PC-3 (cell line): ENCODE data around the gene KRT75. TPM values are rescaled to one million over a fixed set of nuclear protein-coding genes. Genes with fewer than 3 reads are reported as not detected.

Experiments
- ATAC-seq: fragments of 200-7000 bp; cut with Tn5 transposase; 2 replicates; pipeline ENCODE4 v1.9.1; 2020; ENCODE audit warnings: mild to moderate bottlenecking, moderate library complexity
- BruUV-seq: library from RNA; stranded (reverse); fragments of 400-500 nt; replicated peaks from 2 replicates; lab custom pipeline; 2021; lab: Mats Ljungman, UMichigan
- CTCF ChIA-PET: fragments of 300-600 bp; sonication (Branson Sonifier 250); formaldehyde crosslinking; loops from one replicate; lab custom pipeline; 2022; ENCODE audit warnings: antibody characterized with exemption; lab: Charles Lee
- POLR2A ChIA-PET: fragments of 300-600 bp; sonication (Branson Sonifier 250); formaldehyde crosslinking; loops from one replicate; lab custom pipeline; 2022; ENCODE audit warnings: antibody characterized with exemption; ENCODE audit not compliant: unreplicated experiment; lab: Charles Lee
- DNase-seq: peaks from one replicate; pipeline ENCODE4 v3.0.0-alpha.2; 2015
- H2AFZ ChIP-seq: fragments of 300-600 bp; sonication (generic); 2 replicates; pipeline ENCODE4 v1.6.0; 2016; ENCODE audit warnings: antibody characterized with exemption, low read length
- H3F3A ChIP-seq: fragments of 300-600 bp; sonication (generic); one replicate; pipeline ENCODE4 v1.6.0; 2017; ENCODE audit warnings: antibody characterized with exemption, low read length, control low read depth, mild to moderate bottlenecking; ENCODE audit not compliant: unreplicated experiment
- H3K27ac ChIP-seq: fragments of 300-600 bp; sonication (generic); 2 replicates; pipeline ENCODE4 v1.5.1; 2016; ENCODE audit warnings: mild to moderate bottlenecking, low read length
- H3K27me3 ChIP-seq: fragments of 300-600 bp; sonication (generic); 2 replicates; pipeline ENCODE4 v1.6.1; 2016; ENCODE audit warnings: low read length, mixed read lengths
- H3K36me3 ChIP-seq: fragments of 300-600 bp; sonication (generic); 2 replicates; pipeline ENCODE4 v1.6.1; 2016; ENCODE audit warnings: low read depth, mixed run types, low read length, mixed read lengths
- H3K4me1 ChIP-seq: fragments of 300-600 bp; sonication (generic); 2 replicates; pipeline ENCODE4 v1.5.1; 2016; ENCODE audit warnings: low read length; ENCODE audit not compliant: insufficient read depth
- H3K4me2 ChIP-seq: fragments of 300-600 bp; sonication (generic); 2 replicates; pipeline ENCODE4 v1.6.0; 2016; ENCODE audit warnings: low read length
- H3K4me3 ChIP-seq: fragments of 300-600 bp; sonication (generic); 2 replicates; pipeline ENCODE4 v1.5.1; 2016; ENCODE audit warnings: mild to moderate bottlenecking, low read length, mixed read lengths
- H3K79me2 ChIP-seq: fragments of 300-600 bp; sonication (generic); 2 replicates; pipeline ENCODE4 v1.6.1; 2017; ENCODE audit warnings: low read length, mixed read lengths
- H3K9ac ChIP-seq: fragments of 300-600 bp; sonication (generic); 2 replicates; pipeline ENCODE4 v1.6.0; 2016; ENCODE audit warnings: mild to moderate bottlenecking, low read length
- H3K9me2 ChIP-seq: fragments of 300-600 bp; sonication (generic); replicated peaks from 2 replicates; pipeline ENCODE4 v1.6.1; 2016; ENCODE audit warnings: mixed run types, low read length, mixed read lengths
- H3K9me3 ChIP-seq: fragments of 300-600 bp; sonication (generic); 2 replicates; pipeline ENCODE4 v1.6.1; 2016; ENCODE audit warnings: low read length, mixed read lengths
- H4K20me1 ChIP-seq: fragments of 300-600 bp; sonication (generic); 2 replicates; pipeline ENCODE4 v1.6.1; 2016; ENCODE audit warnings: low read length, mixed read lengths
- EZH2 ChIP-seq: fragments of 300-600 bp; sonication (generic); IDR thresholded peaks from one replicate; pipeline ENCODE4 v1.6.1; 2017; ENCODE audit warnings: antibody characterized with exemption, mild to moderate bottlenecking, low read length; ENCODE audit not compliant: unreplicated experiment
- EZH2phosphoT487 ChIP-seq: fragments of 300-600 bp; sonication (generic); IDR thresholded peaks from 2 replicates; pipeline ENCODE4 v1.6.1; 2018; ENCODE audit warnings: mild to moderate bottlenecking, antibody characterized with exemption, low read length, borderline replicate concordance
- intact Hi-C: fragments of 100-400 bp; cut with micrococcal nuclease; formaldehyde crosslinking; loops from 2 replicates; pipeline ENCODE4 v1.9.0; 2023
- total RNA-seq: library from RNA; depleted of rRNA; stranded (reverse); fragments of >200 nt; gene quantifications from 2 replicates; pipeline ENCODE4 v1.2.3, GENCODE V29; 2014
- TF ChIP-seq, protein P1 (sequence below): fragments of 300-600 bp; sonication (generic); conservative IDR thresholded peaks from 2 replicates; pipeline ENCODE4 v1.5.1; 2017; ENCODE audit warnings: antibody characterized with exemption, low read depth, mild to moderate bottlenecking, low read length

KRT75 gene
- total RNA-seq, 1 experiment from 2014 or later: 38.5 TPM

DNA sequence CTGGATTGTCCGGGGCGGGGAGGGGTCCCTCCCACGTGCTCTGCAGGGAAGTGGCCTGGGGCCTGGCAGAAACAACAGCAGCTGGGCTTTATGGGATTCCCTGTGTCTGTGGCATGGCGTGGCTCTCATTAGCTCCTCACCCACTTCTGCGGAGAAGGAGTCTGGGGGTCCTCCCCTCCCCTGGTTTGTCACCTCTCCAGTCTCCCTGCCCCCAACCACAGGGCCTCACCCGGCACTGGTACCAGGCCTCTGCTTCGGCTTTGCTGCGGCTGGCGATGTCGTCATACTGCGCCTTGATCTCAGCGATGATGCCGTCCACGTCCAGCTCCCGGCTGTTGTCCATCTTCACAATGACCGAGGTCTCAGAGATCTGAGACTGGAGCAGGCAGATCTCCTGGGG is 34.4 kb downstream of the KRT75 start:
- DNase-seq (no peak), ATAC-seq (no peak)
- Histone ChIP-seq H4K20me1 (no peaks in the 10 kb centered on the region), H3K9me2 (no peaks in the 10 kb centered on the region), H3K9me3 (no peaks in the 10 kb centered on the region), H3K9ac (no peak overlapping the region), H3K4me3 (no peak overlapping the region), H2AFZ (no peak overlapping the region), H3K36me3 (no peaks in the 10 kb centered on the region), H3K4me2 (no peak overlapping the region), H3F3A (no peaks in the 10 kb centered on the region), H3K4me1 (0 out of 2 replicates have a peak, but pooled peaks cover 4% of the 10 kb centered on the region), H3K79me2 (no peaks in the 10 kb centered on the region), H3K27ac (no peak overlapping the region), H3K27me3 (no peaks in the 10 kb centered on the region)
- intact Hi-C loops: loop anchor here (10.0 kb wide), 1 partner anchor 55 kb away; the partner anchor contains the start of gene KRT6B
- TF ChIP-seq EZH2phosphoT487 (no peak), EZH2 (no peak)
- TF ChIP-seq, protein P1, sequence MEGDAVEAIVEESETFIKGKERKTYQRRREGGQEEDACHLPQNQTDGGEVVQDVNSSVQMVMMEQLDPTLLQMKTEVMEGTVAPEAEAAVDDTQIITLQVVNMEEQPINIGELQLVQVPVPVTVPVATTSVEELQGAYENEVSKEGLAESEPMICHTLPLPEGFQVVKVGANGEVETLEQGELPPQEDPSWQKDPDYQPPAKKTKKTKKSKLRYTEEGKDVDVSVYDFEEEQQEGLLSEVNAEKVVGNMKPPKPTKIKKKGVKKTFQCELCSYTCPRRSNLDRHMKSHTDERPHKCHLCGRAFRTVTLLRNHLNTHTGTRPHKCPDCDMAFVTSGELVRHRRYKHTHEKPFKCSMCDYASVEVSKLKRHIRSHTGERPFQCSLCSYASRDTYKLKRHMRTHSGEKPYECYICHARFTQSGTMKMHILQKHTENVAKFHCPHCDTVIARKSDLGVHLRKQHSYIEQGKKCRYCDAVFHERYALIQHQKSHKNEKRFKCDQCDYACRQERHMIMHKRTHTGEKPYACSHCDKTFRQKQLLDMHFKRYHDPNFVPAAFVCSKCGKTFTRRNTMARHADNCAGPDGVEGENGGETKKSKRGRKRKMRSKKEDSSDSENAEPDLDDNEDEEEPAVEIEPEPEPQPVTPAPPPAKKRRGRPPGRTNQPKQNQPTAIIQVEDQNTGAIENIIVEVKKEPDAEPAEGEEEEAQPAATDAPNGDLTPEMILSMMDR: no peak
- CTCF ChIA-PET: no interaction called here
- POLR2A ChIA-PET: no interaction called here
- no TSS peak for BruUV-seq

- Histone ChIP-seq H3F3A (no peaks in the 10 kb centered on the region), H3K36me3 (no peaks in the 10 kb centered on the region), H3K9me2 (no peaks in the 10 kb centered on the region), H3K4me3 (no peak overlapping the region), H2AFZ (no peak overlapping the region), H3K9ac (no peak overlapping the region), H4K20me1 (no peaks in the 10 kb centered on the region), H3K4me1 (0 out of 2 replicates have a peak, but pooled peaks cover 4% of the 10 kb centered on the region), H3K79me2 (no peaks in the 10 kb centered on the region), H3K27ac (no peak overlapping the region), H3K4me2 (no peak overlapping the region), H3K27me3 (no peaks in the 10 kb centered on the region), H3K9me3 (no peaks in the 10 kb centered on the region)
- no TSS peak for BruUV-seq
- intact Hi-C loops: loop anchor here (10.0 kb wide), 1 partner anchor 57 kb away; the partner anchor contains the start of gene KRT6B
- POLR2A ChIA-PET: no interaction called here
- TF ChIP-seq EZH2phosphoT487 (no peak), EZH2 (no peak)
- TF ChIP-seq, protein P1: no peak
- ATAC-seq (no peak), DNase-seq (no peak)
- CTCF ChIA-PET: no interaction called here
Observed at GRCh38 chr12:52398176-52398575, 36.0 kb downstream of the KRT75 start.

DNA sequence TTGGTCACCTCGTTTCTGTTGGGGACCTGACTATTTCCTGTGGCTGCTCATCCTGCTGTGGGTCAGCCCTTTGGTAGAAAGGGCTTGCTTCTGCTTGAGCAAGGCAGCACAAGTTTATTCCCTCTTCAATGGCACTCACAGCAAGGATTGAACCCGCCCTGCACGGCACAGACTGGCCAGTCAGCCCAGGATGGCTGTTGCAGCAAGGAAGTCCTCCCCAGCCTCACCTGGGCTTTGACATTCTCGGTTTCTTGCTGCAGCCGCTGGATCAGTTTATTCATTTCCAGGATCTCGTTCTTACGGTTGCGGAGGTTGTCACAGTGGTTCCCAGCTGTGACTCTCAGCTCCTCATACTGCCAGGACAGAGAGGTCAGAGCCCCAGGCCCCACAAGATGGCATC is 37.5 kb downstream of the KRT75 start:
- CTCF ChIA-PET: no interaction called here
- TF ChIP-seq, protein P1: no peak
- no peak for TF ChIP-seq EZH2
- no peak for TF ChIP-seq EZH2phosphoT487
- Histone ChIP-seq H2AFZ (no peak overlapping the region), H3F3A (no peaks in the 10 kb centered on the region), H3K4me1 (0 out of 2 replicates have a peak, but pooled peaks cover 4% of the 10 kb centered on the region), H3K4me2 (no peak overlapping the region), H3K9me2 (no peaks in the 10 kb centered on the region), H3K27ac (no peak overlapping the region), H3K36me3 (no peaks in the 10 kb centered on the region), H3K27me3 (no peaks in the 10 kb centered on the region), H3K9me3 (no peaks in the 10 kb centered on the region), H3K79me2 (no peaks in the 10 kb centered on the region), H3K4me3 (no peak overlapping the region), H3K9ac (no peak overlapping the region), H4K20me1 (no peaks in the 10 kb centered on the region)
- BruUV-seq: no TSS peak
- intact Hi-C loops: loop anchor here (10.0 kb wide), 1 partner anchor 58 kb away; the partner anchor contains the start of gene KRT6B
- ATAC-seq (no peak), DNase-seq (no peak)
- POLR2A ChIA-PET: no interaction called here
